GM12872 (cell line): ENCODE measurements around the gene SLC27A3.

ENCODE experiments used
- TF ChIP-seq, protein P1 (sequence below): IDR thresholded peaks from 3 replicates; pipeline ENCODE4 v1.5.1; 2011; ENCODE audit warnings: low read depth, mild to moderate bottlenecking, low read length, moderate library complexity; ENCODE audit not compliant: insufficient read depth

SLC27A3 gene

GRCh38 chr1:153800516-153800915 is 25.3 kb downstream of the SLC27A3 start:
- TF ChIP-seq, protein P1, sequence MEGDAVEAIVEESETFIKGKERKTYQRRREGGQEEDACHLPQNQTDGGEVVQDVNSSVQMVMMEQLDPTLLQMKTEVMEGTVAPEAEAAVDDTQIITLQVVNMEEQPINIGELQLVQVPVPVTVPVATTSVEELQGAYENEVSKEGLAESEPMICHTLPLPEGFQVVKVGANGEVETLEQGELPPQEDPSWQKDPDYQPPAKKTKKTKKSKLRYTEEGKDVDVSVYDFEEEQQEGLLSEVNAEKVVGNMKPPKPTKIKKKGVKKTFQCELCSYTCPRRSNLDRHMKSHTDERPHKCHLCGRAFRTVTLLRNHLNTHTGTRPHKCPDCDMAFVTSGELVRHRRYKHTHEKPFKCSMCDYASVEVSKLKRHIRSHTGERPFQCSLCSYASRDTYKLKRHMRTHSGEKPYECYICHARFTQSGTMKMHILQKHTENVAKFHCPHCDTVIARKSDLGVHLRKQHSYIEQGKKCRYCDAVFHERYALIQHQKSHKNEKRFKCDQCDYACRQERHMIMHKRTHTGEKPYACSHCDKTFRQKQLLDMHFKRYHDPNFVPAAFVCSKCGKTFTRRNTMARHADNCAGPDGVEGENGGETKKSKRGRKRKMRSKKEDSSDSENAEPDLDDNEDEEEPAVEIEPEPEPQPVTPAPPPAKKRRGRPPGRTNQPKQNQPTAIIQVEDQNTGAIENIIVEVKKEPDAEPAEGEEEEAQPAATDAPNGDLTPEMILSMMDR, result no peak

DNA sequence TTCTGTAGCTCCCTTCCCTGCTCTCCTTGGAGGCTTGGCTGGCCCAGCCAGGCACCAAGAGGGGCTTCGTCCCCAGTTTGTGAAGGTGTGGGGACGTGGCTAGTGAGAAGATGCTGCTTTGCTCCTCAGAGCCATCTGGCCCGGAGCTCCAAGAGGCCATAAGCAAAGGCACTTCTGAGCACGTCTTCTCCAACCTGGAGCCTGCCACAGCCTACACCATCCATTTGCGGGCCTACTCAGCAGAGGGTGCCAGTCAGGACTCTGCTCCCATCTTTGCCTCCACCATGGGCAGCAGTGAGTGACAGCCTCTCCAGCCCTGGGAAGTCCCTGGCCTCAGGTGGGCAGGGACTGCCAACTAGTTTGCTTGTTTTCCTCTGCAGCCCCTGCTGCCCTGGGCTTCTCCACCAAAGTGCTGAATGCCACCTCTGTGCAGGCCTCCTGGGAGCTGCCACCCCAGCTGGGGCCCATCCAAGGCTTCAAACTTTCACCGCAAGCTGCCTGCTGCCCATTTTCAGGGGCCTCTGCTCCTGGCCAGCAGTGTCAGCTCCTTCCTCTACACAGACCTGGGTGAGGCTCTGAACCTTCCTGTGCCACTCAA is 25.9 kb downstream of the SLC27A3 start:
- TF ChIP-seq, protein P1, result no peak

- TF ChIP-seq, protein P1, result no peak
Measured at GRCh38 chr1:153801786-153802697, 26.8 kb downstream of the SLC27A3 start.

DNA sequence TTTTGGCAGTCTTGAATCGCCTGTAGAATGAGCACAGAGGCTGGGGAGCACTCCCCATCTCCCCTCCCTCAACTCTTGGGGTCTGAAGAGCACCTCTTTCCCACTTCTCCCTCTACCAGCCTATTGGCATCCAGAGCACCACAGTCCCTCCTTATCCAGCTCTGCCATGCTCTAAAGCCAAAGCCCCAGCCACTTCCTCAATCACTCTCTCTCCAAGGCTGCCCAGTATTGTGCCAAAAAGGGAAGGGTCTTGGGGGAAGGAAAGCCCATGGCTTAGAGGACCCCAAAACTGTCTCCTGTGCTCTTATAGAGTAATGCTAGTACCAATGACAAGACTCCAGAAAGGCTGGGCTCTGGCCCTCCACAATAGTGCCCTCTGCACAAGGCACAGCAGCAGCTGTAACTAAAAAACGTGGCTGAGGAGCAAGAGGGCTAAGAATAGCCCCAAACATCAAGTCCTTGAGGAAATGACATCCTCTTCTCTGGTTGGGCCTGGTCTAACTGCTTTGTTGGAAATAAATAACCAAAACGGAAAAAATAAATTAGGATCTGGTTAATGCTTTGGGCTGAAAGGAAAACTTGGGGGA is 28.4 kb downstream of the SLC27A3 start:
- TF ChIP-seq, protein P1, result no peak

- TF ChIP-seq, protein P1, result no peak
Measured at GRCh38 chr1:153804112-153804511, 28.9 kb downstream of the SLC27A3 start.

- TF ChIP-seq, protein P1, result no peak
Measured at GRCh38 chr1:153805042-153805745, 30.0 kb downstream of the SLC27A3 start.
